ENCODE results near the gene SLC51B. TPM values are rescaled to one million over a fixed set of nuclear protein-coding genes. Genes with fewer than 3 reads are reported as not detected.

The SLC51B gene
- total and polyA plus RNA-seq, 2 of the 4 experiments (the other 2 are of a cell fraction) = not detected

GRCh38 chr15:65006876-65007275 is 38.3 kb upstream of the SLC51B start:
- no peak for TF ChIP-seq CHD1 (IDR thresholded peaks at IDR 0.05; ENCODE audit: low read depth, low read length)
- no peak for TF ChIP-seq ELK1 (IDR thresholded peaks at IDR 0.05; ENCODE audit: borderline replicate concordance, low read depth, low read length)
- no peak for TF ChIP-seq MXI1 (IDR thresholded peaks at IDR 0.05; ENCODE audit: borderline replicate concordance, low read depth, low read length)
- no peak for TF ChIP-seq MAZ (IDR thresholded peaks at IDR 0.05; ENCODE audit: borderline replicate concordance, low read depth, low read length)
- TF ChIP-seq RCOR1 (IDR thresholded peaks at IDR 0.05; ENCODE audit: insufficient replicate concordance, low read length) = no peak
- TF ChIP-seq SMC3 (IDR thresholded peaks at IDR 0.05; ENCODE audit: low read depth, low read length) = no peak
- TF ChIP-seq FOS (IDR thresholded peaks at IDR 0.05; ENCODE audit: low read depth, low read length) = no peak
- no peak for TF ChIP-seq RAD21 (IDR thresholded peaks at IDR 0.05; ENCODE audit: low read length)
- TF ChIP-seq CTCF (conservative IDR thresholded peaks at IDR 0.05; ENCODE audit: low read depth, low read length) = no peak
- no peak for TF ChIP-seq MAFK (IDR thresholded peaks at IDR 0.05; ENCODE audit: low read depth, low read length)
- H2AK9ac ChIP-seq (replicated peaks; ENCODE audit: low read depth, low read length, poor library complexity) = no peak overlapping the region
- H2BK120ac ChIP-seq (ENCODE audit: low read depth, low read length) = no peak overlapping the region
- intact Hi-C loops (cut with micrococcal nuclease) (no loop called here), dilution Hi-C loops (cut with HindIII; ENCODE audit: low sequenced_read_pairs, unreplicated experiment) (no loop called here), in situ Hi-C loops (cut with MboI; ENCODE audit: low sequenced_read_pairs) (no loop called here)
- H3K4me1 ChIP-seq (ENCODE audit: control insufficient read depth, insufficient read depth, low read length) = no peaks in the 10 kb centered on the region
- WGBS, 2 experiments (ENCODE audit: extremely low coverage in 2 of 2, insufficient read length in 1 of 2) = 80% methylated on average over 1 of the region's 3 CpGs; no CpG with 5 or more reads in 1 of the 2 experiments
- no peak overlapping the region for H2BK20ac ChIP-seq (ENCODE audit: low read depth, low read length)
- H3K9ac ChIP-seq (ENCODE audit: low read depth, low read length) = no peak overlapping the region
- H3K36me3 ChIP-seq (ENCODE audit: control insufficient read depth, insufficient read depth, low read length) = peaks cover 10% of the 10 kb centered on the region
- H3K14ac ChIP-seq (replicated peaks; ENCODE audit: low read depth, low read length) = no peak overlapping the region
- POLR2A ChIA-PET (ENCODE audit: unreplicated experiment) = no interaction called here
- H3K56ac ChIP-seq (ENCODE audit: extremely low read depth, insufficient read depth, low read length) = no peak overlapping the region
- DNase-seq (no peak), ATAC-seq (ENCODE audit: low read depth) (no peak)
- H3K27me3 ChIP-seq (ENCODE audit: control insufficient read depth, insufficient read depth, low read length) = no peaks in the 10 kb centered on the region
- no peak overlapping the region for H4K91ac ChIP-seq (ENCODE audit: insufficient read depth, low read depth, low read length)
- H3K4me3 ChIP-seq (ENCODE audit: insufficient read depth, low read depth, low read length) = no peak overlapping the region
- no peak overlapping the region for H2AFZ ChIP-seq (replicated peaks; ENCODE audit: low read length, poor library complexity)
- H3K4ac ChIP-seq (ENCODE audit: low read depth, low read length) = no peak overlapping the region
- H2BK5ac ChIP-seq (ENCODE audit: low read depth, low read length, poor library complexity, severe bottlenecking) = no peak overlapping the region
- no peaks in the 10 kb centered on the region for H3K9me3 ChIP-seq (ENCODE audit: control insufficient read depth, insufficient read depth, low read length)
- BruUV-seq (replicated peaks) = no TSS peak
- H3K23ac ChIP-seq (ENCODE audit: low read depth, low read length) = no peak overlapping the region
- H3K18ac ChIP-seq (ENCODE audit: low read depth, low read length) = no peak overlapping the region
- H2AK5ac ChIP-seq (ENCODE audit: low read depth, low read length) = no peak overlapping the region
- H2BK15ac ChIP-seq (ENCODE audit: low read depth, low read length) = no peak overlapping the region
- no peaks in the 10 kb centered on the region for H3K79me1 ChIP-seq (ENCODE audit: low read depth in 1 of 2, low read length in 2 of 2)
- H4K8ac ChIP-seq (ENCODE audit: low read depth in 2 of 2, low read length in 2 of 2) = no peak overlapping the region
- H4K5ac ChIP-seq (ENCODE audit: low read depth, low read length) = no peak overlapping the region
- CTCF ChIA-PET = no interaction called here
- H4K20me1 ChIP-seq (ENCODE audit: insufficient read depth, low read length) = no peaks in the 10 kb centered on the region
- H3K27ac ChIP-seq (ENCODE audit: insufficient read depth, low read length) = no peak overlapping the region
- no peaks in the 10 kb centered on the region; the same call in 1 of the 2 replicates for H3K9me1 ChIP-seq (ENCODE audit: insufficient read depth, low read length)
- no peak overlapping the region for H3K4me2 ChIP-seq (ENCODE audit: low read depth, low read length)

All from IMR-90 (cell line).